Loucy (cell line): ENCODE measurements around the gene INPP4A.

Experiments used
- H2AFZ ChIP-seq: fragments of 200-600 bp; sonication (generic); 2 replicates; pipeline ENCODE4 v1.6.0; 2016; ENCODE audit warnings: antibody characterized with exemption, mild to moderate bottlenecking, low read length, moderate library complexity
- H3F3A ChIP-seq: fragments of 200-600 bp; 2 replicates; pipeline ENCODE4 v1.6.0; 2016; ENCODE audit warnings: antibody characterized with exemption, low read depth, mild to moderate bottlenecking
- H3K27me3 ChIP-seq: fragments of 200-600 bp; sonication (generic); 2 replicates; pipeline ENCODE4 v1.6.1; 2014; ENCODE audit warnings: low read length, mild to moderate bottlenecking; ENCODE audit not compliant: insufficient read depth, poor library complexity, severe bottlenecking
- H3K36me3 ChIP-seq: fragments of 200-600 bp; sonication (generic); 2 replicates; pipeline ENCODE4 v1.6.1; 2016; ENCODE audit warnings: low read length; ENCODE audit not compliant: insufficient read depth
- H3K4me1 ChIP-seq: fragments of 200-600 bp; sonication (generic); 2 replicates; pipeline ENCODE4 v1.5.1; 2014; ENCODE audit warnings: low read length, mild to moderate bottlenecking; ENCODE audit not compliant: insufficient read depth, poor library complexity, severe bottlenecking
- H3K4me2 ChIP-seq: fragments of 200-600 bp; sonication (generic); 2 replicates; pipeline ENCODE4 v1.6.0; 2014; ENCODE audit warnings: antibody characterized with exemption, low read length, low read depth, mild to moderate bottlenecking; ENCODE audit not compliant: poor library complexity, severe bottlenecking
- H3K4me3 ChIP-seq: fragments of 200-600 bp; sonication (generic); 2 replicates; pipeline ENCODE4 v1.5.1; 2014; ENCODE audit warnings: low read length, mild to moderate bottlenecking, mixed read lengths; ENCODE audit not compliant: poor library complexity, severe bottlenecking
- H3K79me2 ChIP-seq: fragments of 200-600 bp; sonication (generic); 2 replicates; pipeline ENCODE4 v1.6.1; 2014; ENCODE audit warnings: low read length; ENCODE audit not compliant: insufficient read depth
- H3K9ac ChIP-seq: fragments of 200-600 bp; sonication (generic); 2 replicates; pipeline ENCODE4 v1.6.0; 2014; ENCODE audit warnings: mild to moderate bottlenecking, low read depth, low read length, moderate library complexity; ENCODE audit not compliant: poor library complexity, severe bottlenecking
- H3K9me2 ChIP-seq: fragments of 200-600 bp; sonication (generic); replicated peaks from 2 replicates; pipeline ENCODE4 v1.6.1; 2016; ENCODE audit warnings: low read depth, low read length, mixed read lengths
- H3K9me3 ChIP-seq: fragments of 200-600 bp; sonication (generic); 2 replicates; pipeline ENCODE4 v1.6.1; 2014; ENCODE audit warnings: mild to moderate bottlenecking, antibody characterized with exemption, low read length, low read depth; ENCODE audit not compliant: insufficient read depth
- H4K20me1 ChIP-seq: fragments of 200-600 bp; sonication (generic); 2 replicates; pipeline ENCODE4 v1.6.0; 2014; ENCODE audit warnings: antibody characterized with exemption, low read length, mild to moderate bottlenecking; ENCODE audit not compliant: insufficient read depth, poor library complexity, severe bottlenecking
- EZH2phosphoT487 ChIP-seq: fragments of 200-600 bp; IDR thresholded peaks from 2 replicates; pipeline ENCODE4 v1.6.1; 2018; ENCODE audit warnings: antibody characterized with exemption, mild to moderate bottlenecking, moderate library complexity, borderline replicate concordance
- TF ChIP-seq, protein P1 (sequence below): fragments of 200-600 bp; sonication (generic); conservative IDR thresholded peaks from 2 replicates; pipeline ENCODE4 v1.5.1; 2014; ENCODE audit warnings: mild to moderate bottlenecking, antibody characterized with exemption, low read length

The INPP4A gene

DNA sequence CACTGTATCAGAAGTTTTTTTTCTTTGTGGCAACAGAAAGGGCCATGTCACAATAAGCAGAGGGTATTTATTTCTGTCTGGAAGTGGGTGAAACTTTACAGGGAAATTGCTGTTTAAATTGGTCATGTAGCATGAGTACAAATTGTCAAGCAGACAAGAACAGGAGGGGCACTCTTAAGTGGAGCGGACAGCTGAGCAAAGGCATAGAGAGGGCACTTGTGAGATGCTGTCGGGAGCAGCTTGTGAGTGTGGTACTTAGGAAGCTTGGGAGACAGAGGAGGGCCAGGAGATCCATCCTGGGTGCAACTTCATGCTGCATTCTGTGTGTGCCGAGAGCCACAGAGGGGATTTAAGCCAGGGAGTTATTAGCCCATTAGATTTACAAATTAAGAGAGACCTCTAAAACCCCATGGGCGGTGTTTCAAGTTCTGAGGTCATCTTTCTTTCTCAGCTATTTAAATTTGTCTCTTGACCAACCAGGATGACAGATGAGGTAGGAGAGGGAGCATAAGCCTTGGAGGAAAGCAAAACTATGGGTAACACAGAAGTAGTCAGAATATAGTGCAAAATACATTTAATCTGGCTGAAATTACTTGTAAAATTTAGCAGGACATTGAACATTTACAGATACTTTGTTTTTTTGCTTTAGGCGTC, 30.4 kb downstream of the INPP4A start:
- Histone ChIP-seq H3K4me2 (no peak overlapping the region), H3K9me2 (no peaks in the 10 kb centered on the region), H3K9me3 (no peaks in the 10 kb centered on the region), H3F3A (no peaks in the 10 kb centered on the region), H3K79me2 (peaks cover 89% of the 10 kb centered on the region; the same call in 1 of the 2 replicates), H3K27me3 (no peaks in the 10 kb centered on the region), H3K9ac (no peak overlapping the region), H2AFZ (no peak overlapping the region), H3K4me1 (peaks cover 55% of the 10 kb centered on the region), H3K36me3 (no peaks in the 10 kb centered on the region), H4K20me1 (peaks cover 20% of the 10 kb centered on the region), H3K4me3 (no peak overlapping the region)
- no peak for TF ChIP-seq EZH2phosphoT487
- TF ChIP-seq, protein P1, sequence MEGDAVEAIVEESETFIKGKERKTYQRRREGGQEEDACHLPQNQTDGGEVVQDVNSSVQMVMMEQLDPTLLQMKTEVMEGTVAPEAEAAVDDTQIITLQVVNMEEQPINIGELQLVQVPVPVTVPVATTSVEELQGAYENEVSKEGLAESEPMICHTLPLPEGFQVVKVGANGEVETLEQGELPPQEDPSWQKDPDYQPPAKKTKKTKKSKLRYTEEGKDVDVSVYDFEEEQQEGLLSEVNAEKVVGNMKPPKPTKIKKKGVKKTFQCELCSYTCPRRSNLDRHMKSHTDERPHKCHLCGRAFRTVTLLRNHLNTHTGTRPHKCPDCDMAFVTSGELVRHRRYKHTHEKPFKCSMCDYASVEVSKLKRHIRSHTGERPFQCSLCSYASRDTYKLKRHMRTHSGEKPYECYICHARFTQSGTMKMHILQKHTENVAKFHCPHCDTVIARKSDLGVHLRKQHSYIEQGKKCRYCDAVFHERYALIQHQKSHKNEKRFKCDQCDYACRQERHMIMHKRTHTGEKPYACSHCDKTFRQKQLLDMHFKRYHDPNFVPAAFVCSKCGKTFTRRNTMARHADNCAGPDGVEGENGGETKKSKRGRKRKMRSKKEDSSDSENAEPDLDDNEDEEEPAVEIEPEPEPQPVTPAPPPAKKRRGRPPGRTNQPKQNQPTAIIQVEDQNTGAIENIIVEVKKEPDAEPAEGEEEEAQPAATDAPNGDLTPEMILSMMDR: no peak

DNA sequence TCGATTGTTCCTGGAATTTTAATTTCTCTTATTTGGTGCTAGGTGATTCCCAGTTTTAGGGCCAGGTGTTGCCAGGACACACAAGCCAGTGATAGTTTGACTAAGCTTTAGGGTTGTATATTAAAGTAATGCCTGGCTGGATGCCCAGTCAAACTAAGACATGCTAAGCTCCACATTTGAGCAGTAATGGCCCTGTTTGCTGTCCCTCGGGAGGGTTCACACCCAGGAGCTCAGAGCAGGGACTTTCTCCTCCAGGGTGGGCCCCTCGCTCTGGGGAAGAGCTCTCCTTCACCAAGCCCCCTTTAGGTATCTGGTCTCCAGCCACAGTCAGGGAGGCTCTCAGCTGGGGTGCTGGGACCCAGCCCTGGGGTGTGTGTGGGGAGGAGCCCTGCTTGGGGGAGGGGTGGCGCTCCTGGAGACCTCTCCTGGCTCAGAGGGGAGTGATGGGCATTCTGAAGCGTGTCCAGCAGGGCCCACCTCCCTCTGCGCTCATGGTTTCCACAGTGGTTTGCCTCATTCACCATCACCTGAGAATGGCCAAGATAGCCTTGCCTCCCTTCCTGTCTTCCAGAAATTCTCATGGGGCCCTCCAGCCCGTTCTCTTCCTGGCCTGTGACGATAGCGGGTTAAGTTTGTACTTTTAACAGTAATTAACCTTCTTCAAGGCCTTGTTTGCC, 31.7 kb downstream of the INPP4A start:
- no peaks in the 10 kb centered on the region for H3K36me3 ChIP-seq
- H3K79me2 ChIP-seq: peaks cover 87% of the 10 kb centered on the region; the same call in 1 of the 2 replicates
- H3K9me2 ChIP-seq: no peaks in the 10 kb centered on the region
- no peak overlapping the region for H3K4me3 ChIP-seq
- TF ChIP-seq, protein P1: no peak
- TF ChIP-seq EZH2phosphoT487: no peak
- H4K20me1 ChIP-seq: peaks cover 32% of the 10 kb centered on the region
- no peaks in the 10 kb centered on the region for H3F3A ChIP-seq
- no peaks in the 10 kb centered on the region for H3K9me3 ChIP-seq
- no peaks in the 10 kb centered on the region for H3K27me3 ChIP-seq
- H2AFZ ChIP-seq: no peak overlapping the region
- peaks cover 56% of the 10 kb centered on the region for H3K4me1 ChIP-seq
- no peak overlapping the region for H3K9ac ChIP-seq
- no peak overlapping the region for H3K4me2 ChIP-seq

DNA sequence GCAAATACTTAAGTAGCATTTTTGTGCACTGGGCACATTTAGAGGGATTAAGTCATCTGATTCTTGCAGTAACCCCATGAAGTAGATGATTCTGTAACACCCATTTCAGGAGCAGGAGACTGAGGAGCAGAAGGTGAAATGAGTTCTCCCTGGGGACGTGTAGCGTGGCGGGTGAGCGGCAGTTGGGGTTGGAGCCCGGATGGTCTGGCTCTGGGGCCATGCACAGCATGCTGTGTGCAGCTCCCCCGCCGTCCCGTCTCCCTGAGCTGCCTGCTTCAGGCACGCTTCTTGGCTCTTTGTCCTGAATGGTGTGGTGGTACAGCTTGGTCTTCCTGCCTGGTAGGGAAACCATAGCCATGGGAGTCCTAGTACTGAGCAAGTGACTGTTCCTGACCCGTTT, 32.4 kb downstream of the INPP4A start:
- no peaks in the 10 kb centered on the region for H3K36me3 ChIP-seq
- H3K9ac ChIP-seq: no peak overlapping the region
- H3K4me3 ChIP-seq: no peak overlapping the region
- H3K9me3 ChIP-seq: no peaks in the 10 kb centered on the region
- no peaks in the 10 kb centered on the region for H3K9me2 ChIP-seq
- peaks cover 87% of the 10 kb centered on the region; the same call in 1 of the 2 replicates for H3K79me2 ChIP-seq
- no peaks in the 10 kb centered on the region for H3F3A ChIP-seq
- H2AFZ ChIP-seq: no peak overlapping the region
- peaks cover 32% of the 10 kb centered on the region for H4K20me1 ChIP-seq
- H3K4me1 ChIP-seq: peaks cover 50% of the 10 kb centered on the region
- H3K4me2 ChIP-seq: no peak overlapping the region
- no peaks in the 10 kb centered on the region for H3K27me3 ChIP-seq
- TF ChIP-seq EZH2phosphoT487: no peak
- TF ChIP-seq, protein P1: no peak
